ENCODE results near the gene URB1.
"Not testable (repeated sequence)": the region's sequence is repeated elsewhere in the genome, so short reads cannot be mapped to it uniquely, and the experiment has no call there.

URB1 gene

GRCh38 chr21:32392880-32393676 is at the start of gene URB1:
Gene URB1 (minus strand): TSS chr21:32393012. CDS start chr21:32392910, 102 bp downstream.
- Histone ChIP-seq H3K36me3 (ENCODE audit: insufficient read depth, insufficient read length, low read length) (peaks cover 29% of the 10 kb centered on the region), H3K4me3 (ENCODE audit: insufficient read length, low read depth) (peak within 1 kb of the TSS; percentile 91), H3K27me3 (ENCODE audit: insufficient read depth, insufficient read length) (no peaks in the 10 kb centered on the region), H3K4me1 (ENCODE audit: insufficient read depth, insufficient read length) (peaks cover 6% of the 10 kb centered on the region), H3K9me3 (ENCODE audit: insufficient read depth, low read length) (no peaks in the 10 kb centered on the region), H3K9ac (ENCODE audit: insufficient read length, low read depth) (peak within 1 kb of the TSS; percentile 94)
- peak; percentile 82 for DNase-seq (ENCODE audit: low read depth, low spot score)
- no peak for TF ChIP-seq YY1 (IDR thresholded peaks at IDR 0.05; ENCODE audit: insufficient read depth, insufficient read length)
- TF ChIP-seq SUZ12 (IDR thresholded peaks at IDR 0.05; ENCODE audit: extremely low read depth, insufficient read depth, insufficient read length): no peak
- no peak for TF ChIP-seq ZNF274 (IDR thresholded peaks at IDR 0.05; ENCODE audit: low read depth, low read length)

GRCh38 chr21:32437729-32438128 is 44.9 kb upstream of the URB1 start:
- H3K9ac ChIP-seq (ENCODE audit: insufficient read length, low read depth): no peak overlapping the region
- H3K9me3 ChIP-seq (ENCODE audit: insufficient read depth, low read length): no peaks in the 10 kb centered on the region
- no peaks in the 10 kb centered on the region for H3K4me1 ChIP-seq (ENCODE audit: insufficient read depth, insufficient read length)
- DNase-seq (ENCODE audit: low read depth, low spot score): no peak
- H3K36me3 ChIP-seq (ENCODE audit: insufficient read depth, insufficient read length, low read length): no peaks in the 10 kb centered on the region
- TF ChIP-seq SUZ12 (IDR thresholded peaks at IDR 0.05; ENCODE audit: extremely low read depth, insufficient read depth, insufficient read length) (no peak), ZNF274 (IDR thresholded peaks at IDR 0.05; ENCODE audit: low read depth, low read length) (no peak), YY1 (IDR thresholded peaks at IDR 0.05; ENCODE audit: insufficient read depth, insufficient read length) (no peak)
- H3K4me3 ChIP-seq (ENCODE audit: insufficient read length, low read depth): no peak overlapping the region
- H3K27me3 ChIP-seq (ENCODE audit: insufficient read depth, insufficient read length): no peaks in the 10 kb centered on the region

GRCh38 chr21:32432982-32433660 is 40.3 kb upstream of the URB1 start:
- not testable (repeated sequence) for H3K4me1 ChIP-seq (ENCODE audit: insufficient read depth, insufficient read length); H3K9ac ChIP-seq (ENCODE audit: insufficient read length, low read depth); DNase-seq (ENCODE audit: low read depth, low spot score); H3K36me3 ChIP-seq (ENCODE audit: insufficient read depth, insufficient read length, low read length); H3K27me3 ChIP-seq (ENCODE audit: insufficient read depth, insufficient read length); H3K4me3 ChIP-seq (ENCODE audit: insufficient read length, low read depth)
- H3K9me3 ChIP-seq (ENCODE audit: insufficient read depth, low read length): peaks cover 11% of the 10 kb centered on the region; the same call in 1 of the 2 replicates

- H3K9ac ChIP-seq (ENCODE audit: insufficient read length, low read depth): no peak overlapping the region
- H3K4me3 ChIP-seq (ENCODE audit: insufficient read length, low read depth): no peak overlapping the region
- peaks cover 2% of the 10 kb centered on the region for H3K4me1 ChIP-seq (ENCODE audit: insufficient read depth, insufficient read length)
- no peaks in the 10 kb centered on the region for H3K27me3 ChIP-seq (ENCODE audit: insufficient read depth, insufficient read length)
- no peaks in the 10 kb centered on the region for H3K36me3 ChIP-seq (ENCODE audit: insufficient read depth, insufficient read length, low read length)
- no peak for DNase-seq (ENCODE audit: low read depth, low spot score)
- H3K9me3 ChIP-seq (ENCODE audit: insufficient read depth, low read length): peaks cover 11% of the 10 kb centered on the region; the same call in 1 of the 2 replicates
- no peak for TF ChIP-seq SUZ12 (IDR thresholded peaks at IDR 0.05; ENCODE audit: extremely low read depth, insufficient read depth, insufficient read length)
- TF ChIP-seq ZNF274 (IDR thresholded peaks at IDR 0.05; ENCODE audit: low read depth, low read length): no peak
- TF ChIP-seq YY1 (IDR thresholded peaks at IDR 0.05; ENCODE audit: insufficient read depth, insufficient read length): no peak
Observed at GRCh38 chr21:32427958-32428623, 35.3 kb upstream of the URB1 start.

- DNase-seq (ENCODE audit: low read depth, low spot score): no peak
- peaks cover 21% of the 10 kb centered on the region for H3K9me3 ChIP-seq (ENCODE audit: insufficient read depth, low read length)
- no peak for TF ChIP-seq SUZ12 (IDR thresholded peaks at IDR 0.05; ENCODE audit: extremely low read depth, insufficient read depth, insufficient read length)
- H3K4me1 ChIP-seq (ENCODE audit: insufficient read depth, insufficient read length): peaks cover 2% of the 10 kb centered on the region
- no peaks in the 10 kb centered on the region for H3K36me3 ChIP-seq (ENCODE audit: insufficient read depth, insufficient read length, low read length)
- no peaks in the 10 kb centered on the region for H3K27me3 ChIP-seq (ENCODE audit: insufficient read depth, insufficient read length)
- H3K9ac ChIP-seq (ENCODE audit: insufficient read length, low read depth): no peak overlapping the region
- no peak overlapping the region for H3K4me3 ChIP-seq (ENCODE audit: insufficient read length, low read depth)
Observed at GRCh38 chr21:32426592-32427051, 33.8 kb upstream of the URB1 start.

- Histone ChIP-seq H3K4me1 (ENCODE audit: insufficient read depth, insufficient read length) (peaks cover 2% of the 10 kb centered on the region), H3K27me3 (ENCODE audit: insufficient read depth, insufficient read length) (no peaks in the 10 kb centered on the region), H3K4me3 (ENCODE audit: insufficient read length, low read depth) (no peak overlapping the region), H3K36me3 (ENCODE audit: insufficient read depth, insufficient read length, low read length) (no peaks in the 10 kb centered on the region), H3K9me3 (ENCODE audit: insufficient read depth, low read length) (peaks cover 23% of the 10 kb centered on the region), H3K9ac (ENCODE audit: insufficient read length, low read depth) (no peak overlapping the region)
- TF ChIP-seq YY1 (IDR thresholded peaks at IDR 0.05; ENCODE audit: insufficient read depth, insufficient read length) (no peak), SUZ12 (IDR thresholded peaks at IDR 0.05; ENCODE audit: extremely low read depth, insufficient read depth, insufficient read length) (no peak), ZNF274 (IDR thresholded peaks at IDR 0.05; ENCODE audit: low read depth, low read length) (no peak)
- DNase-seq (ENCODE audit: low read depth, low spot score): no peak
Observed at GRCh38 chr21:32426066-32426465, 33.3 kb upstream of the URB1 start.

- no peak overlapping the region for H3K4me3 ChIP-seq (ENCODE audit: insufficient read length, low read depth)
- no peak for DNase-seq (ENCODE audit: low read depth, low spot score)
- no peaks in the 10 kb centered on the region for H3K27me3 ChIP-seq (ENCODE audit: insufficient read depth, insufficient read length)
- TF ChIP-seq ZNF274 (IDR thresholded peaks at IDR 0.05; ENCODE audit: low read depth, low read length) (no peak), YY1 (IDR thresholded peaks at IDR 0.05; ENCODE audit: insufficient read depth, insufficient read length) (no peak), SUZ12 (IDR thresholded peaks at IDR 0.05; ENCODE audit: extremely low read depth, insufficient read depth, insufficient read length) (no peak)
- peaks cover 2% of the 10 kb centered on the region for H3K4me1 ChIP-seq (ENCODE audit: insufficient read depth, insufficient read length)
- no peak overlapping the region for H3K9ac ChIP-seq (ENCODE audit: insufficient read length, low read depth)
- no peaks in the 10 kb centered on the region for H3K36me3 ChIP-seq (ENCODE audit: insufficient read depth, insufficient read length, low read length)
- peaks cover 22% of the 10 kb centered on the region for H3K9me3 ChIP-seq (ENCODE audit: insufficient read depth, low read length)
Observed at GRCh38 chr21:32425628-32426027, 32.8 kb upstream of the URB1 start.

Measured in NT2/D1 (cell line).